ENCODE data around the gene APPL2. TPM values are rescaled to one million over a fixed set of nuclear protein-coding genes. Genes with fewer than 3 reads are reported as not detected.

APPL2 gene, protein sequence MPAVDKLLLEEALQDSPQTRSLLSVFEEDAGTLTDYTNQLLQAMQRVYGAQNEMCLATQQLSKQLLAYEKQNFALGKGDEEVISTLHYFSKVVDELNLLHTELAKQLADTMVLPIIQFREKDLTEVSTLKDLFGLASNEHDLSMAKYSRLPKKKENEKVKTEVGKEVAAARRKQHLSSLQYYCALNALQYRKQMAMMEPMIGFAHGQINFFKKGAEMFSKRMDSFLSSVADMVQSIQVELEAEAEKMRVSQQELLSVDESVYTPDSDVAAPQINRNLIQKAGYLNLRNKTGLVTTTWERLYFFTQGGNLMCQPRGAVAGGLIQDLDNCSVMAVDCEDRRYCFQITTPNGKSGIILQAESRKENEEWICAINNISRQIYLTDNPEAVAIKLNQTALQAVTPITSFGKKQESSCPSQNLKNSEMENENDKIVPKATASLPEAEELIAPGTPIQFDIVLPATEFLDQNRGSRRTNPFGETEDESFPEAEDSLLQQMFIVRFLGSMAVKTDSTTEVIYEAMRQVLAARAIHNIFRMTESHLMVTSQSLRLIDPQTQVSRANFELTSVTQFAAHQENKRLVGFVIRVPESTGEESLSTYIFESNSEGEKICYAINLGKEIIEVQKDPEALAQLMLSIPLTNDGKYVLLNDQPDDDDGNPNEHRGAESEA
- total RNA-seq: 55.1 TPM
- long read RNA-seq, transcript APPL2-201 (21 exons, 3,239 nt): major isoform, 94 of 169 reads
- long read RNA-seq, partial matches to known transcripts: 33 of 169 reads
- long read RNA-seq, other reads (novel, unspliced or antisense): 37 of 169 reads

DNA sequence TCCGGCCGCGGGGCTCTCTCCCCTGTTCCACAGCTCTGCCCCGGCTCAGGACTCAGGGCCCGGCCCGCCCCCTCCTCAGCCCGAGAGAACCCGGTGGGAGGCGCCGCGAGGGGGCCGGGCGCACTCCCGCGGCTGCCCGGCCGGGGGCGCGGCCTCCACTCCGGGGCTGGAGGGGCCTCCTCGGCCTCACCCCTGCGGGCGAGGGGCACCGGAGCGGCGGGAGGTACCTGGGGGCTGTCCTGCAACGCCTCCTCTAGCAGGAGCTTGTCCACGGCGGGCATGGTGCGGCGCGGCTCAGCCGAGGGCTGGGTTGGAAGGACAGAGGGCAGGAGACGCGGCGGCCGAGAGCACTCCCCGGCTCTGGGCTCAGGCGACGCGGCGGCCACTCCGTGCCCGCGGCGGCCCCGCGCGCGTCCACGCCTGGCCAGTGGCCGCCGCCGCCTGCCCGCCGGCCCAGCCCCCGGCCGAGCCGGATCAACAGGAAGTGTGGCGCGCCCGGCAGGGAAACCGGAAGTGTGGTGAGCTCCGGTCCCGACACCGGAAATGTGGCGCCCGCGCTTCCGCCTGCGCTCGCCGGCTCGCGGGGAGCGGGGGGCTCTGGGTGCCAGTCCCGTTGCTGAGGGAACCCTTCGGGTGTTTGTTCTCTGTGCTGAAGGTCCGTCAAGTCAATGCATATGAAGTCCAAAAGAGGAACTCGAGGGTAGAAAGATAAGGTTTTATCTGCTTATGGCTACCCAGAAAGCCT lies at the start of gene APPL2:
Gene APPL2, minus strand, starts transcription at position 443 of the 745 bp plus-strand sequence. Its CDS starts 162 bp downstream, at position 281.
- DNase-seq (ENCODE audit: low spot score): peak; percentile 97

DNA sequence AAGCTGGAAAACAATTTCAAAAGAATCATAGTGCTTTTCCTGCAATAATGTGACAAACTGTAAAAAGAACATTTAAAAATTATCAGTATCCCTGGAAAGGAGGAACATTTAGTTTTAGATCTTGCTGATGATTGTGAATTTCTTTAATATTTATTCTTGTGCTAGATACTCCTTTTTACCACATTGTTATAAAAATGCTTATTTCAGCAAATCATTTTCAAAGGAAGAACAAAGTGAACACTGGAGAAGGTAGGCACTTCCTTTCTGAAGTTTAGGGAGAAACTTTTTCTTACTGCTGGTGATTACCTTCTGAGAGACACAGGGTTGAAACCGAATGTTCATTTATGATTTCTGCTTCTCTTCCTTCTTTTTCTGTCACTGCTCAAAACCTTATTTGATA lies 49.4 kb upstream of the APPL2 start:
- DNase-seq (ENCODE audit: low spot score): no peak

DNA sequence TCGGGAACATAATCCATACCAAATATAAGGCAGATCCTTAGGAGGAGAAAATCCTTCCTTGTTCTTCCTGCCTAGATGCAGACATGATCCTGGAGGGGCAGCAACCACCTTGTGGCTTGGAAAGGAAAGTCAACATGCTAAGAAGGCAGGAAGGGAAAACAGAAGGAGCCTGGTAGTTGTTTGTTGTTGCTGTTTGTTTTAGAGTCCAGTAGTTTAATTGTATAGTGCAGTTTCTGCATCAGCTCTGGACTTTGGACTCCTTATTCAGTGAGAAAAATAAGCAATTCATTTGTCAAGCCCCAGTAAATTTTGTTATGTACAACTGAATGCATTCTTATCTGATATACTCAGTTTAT lies 45.7 kb upstream of the APPL2 start:
- DNase-seq (ENCODE audit: low spot score): no peak

DNA sequence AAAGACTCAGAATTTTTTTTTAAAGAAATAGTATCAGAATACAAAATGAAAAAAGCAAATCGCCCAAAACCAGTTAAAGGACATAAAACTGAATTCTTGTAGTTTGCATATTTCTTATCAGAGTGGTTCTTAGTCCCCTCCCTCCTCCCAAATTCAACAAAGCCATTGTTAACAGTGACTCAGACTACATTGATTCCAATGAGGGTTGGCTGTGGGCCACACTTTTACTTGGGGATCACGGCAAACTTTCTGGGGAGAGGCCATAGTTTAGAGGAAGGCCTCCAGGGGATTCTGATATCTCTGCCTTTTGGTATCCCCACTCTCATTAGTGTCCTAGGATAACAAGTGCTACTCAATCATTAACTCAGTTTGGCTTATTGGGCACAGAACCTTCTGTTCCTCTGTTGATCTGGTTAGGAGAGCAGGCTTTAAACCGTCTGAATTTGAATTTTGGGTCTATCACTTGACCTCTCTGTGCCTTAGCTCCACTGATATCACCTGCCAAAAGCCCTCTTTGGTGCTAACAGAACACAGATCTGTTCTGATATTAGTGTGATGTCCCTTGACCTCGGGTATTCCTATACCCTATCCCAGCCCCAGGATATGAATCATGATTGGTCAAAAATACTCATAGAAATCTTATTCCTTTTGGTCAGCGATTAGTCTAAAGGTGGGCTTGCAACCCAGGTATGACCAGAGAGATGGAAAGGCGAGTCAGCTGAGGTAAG lies 45.2 kb upstream of the APPL2 start:
- DNase-seq (ENCODE audit: low spot score): no peak

DNA sequence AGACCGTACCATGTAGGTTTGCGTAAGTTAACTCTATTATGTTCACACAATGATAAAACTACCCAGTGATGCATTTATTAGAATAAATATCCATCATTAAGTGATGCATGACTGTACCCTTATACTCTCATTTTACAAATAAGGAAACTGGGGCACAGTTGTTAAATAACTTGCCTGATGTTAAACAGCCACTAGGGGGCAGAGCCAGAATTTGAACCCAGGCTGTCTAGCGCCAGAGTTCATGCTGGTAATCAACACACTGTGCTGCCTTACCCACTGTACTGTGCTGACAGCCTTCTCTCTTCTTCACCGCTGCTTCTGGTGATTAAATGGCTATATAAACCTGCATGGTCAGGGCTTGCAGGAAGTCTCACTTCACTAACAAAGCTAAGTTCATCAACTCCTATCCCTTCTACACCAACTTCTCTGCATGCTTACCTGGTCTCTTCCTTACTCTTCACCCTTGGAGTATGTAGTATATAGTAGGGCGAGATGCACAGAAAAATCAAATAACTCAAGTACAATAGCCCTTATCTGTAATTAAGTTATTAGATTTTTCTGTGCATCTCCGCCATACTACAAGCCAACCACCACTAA lies 43.6 kb upstream of the APPL2 start:
- DNase-seq (ENCODE audit: low spot score): no peak

DNA sequence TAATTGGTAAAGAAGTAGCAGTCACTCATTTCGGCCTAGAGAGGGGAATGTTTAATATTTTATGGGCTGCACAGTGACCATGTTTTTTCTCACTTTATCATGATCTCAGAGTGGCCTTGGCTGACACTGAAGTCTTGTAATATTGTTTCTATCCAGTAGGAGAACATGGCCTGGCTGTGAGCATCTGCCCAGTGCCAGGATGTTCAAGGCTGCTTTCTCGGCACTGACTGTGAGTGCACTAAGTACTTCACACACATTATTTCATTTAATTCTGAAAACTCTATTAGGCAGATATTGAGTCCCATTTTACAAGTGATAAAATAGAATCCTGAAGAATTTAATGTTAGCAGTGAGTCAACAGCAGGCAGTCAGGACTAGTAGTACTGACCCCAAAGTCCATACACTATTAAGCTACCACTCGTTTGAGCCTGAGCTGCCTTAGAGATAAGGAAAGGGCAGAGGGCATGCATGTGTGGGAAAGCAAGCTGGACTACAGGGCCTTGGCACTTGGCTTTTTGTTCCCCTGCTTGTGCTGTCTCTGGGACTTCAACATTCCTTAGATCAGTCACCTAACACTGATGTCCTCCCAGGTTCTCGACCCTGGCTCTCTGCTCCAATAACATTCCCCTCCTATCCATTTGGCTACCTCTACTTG lies 42.2 kb upstream of the APPL2 start:
- DNase-seq (ENCODE audit: low spot score): no peak

DNA sequence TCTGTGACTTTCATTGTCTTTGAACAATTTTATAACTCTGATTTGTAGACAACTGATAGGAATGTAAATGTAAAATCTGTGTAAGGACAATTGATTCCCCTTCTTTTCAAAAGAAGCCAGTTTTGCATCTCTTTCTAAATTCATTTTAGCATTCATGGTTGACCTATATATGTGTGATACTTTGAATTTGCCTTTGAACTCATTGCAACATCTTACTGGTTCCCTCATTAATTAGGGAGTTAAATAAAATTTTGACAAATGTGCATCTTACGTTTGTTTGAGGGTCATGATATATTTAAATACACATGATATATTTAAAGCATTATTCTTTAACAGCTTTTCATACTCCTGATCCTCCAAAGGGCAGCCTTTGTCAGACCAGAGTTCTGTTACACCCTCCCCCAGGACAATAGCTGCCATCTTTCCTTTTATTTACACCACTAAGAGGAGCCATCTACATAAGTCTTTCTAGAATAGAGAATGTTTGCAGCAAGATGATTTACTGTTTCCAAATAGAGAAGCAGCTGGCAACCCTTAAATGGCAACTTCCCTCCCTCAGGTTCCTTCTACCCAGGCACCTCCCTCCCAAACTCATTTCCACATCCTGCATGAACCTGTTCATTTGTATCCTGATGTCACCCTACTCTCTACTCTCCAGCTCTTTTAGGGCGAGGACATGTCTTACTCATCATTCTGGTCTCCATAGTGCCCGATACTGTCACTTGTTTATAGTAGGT lies 40.2 kb upstream of the APPL2 start:
- DNase-seq (ENCODE audit: low spot score): no peak

DNA sequence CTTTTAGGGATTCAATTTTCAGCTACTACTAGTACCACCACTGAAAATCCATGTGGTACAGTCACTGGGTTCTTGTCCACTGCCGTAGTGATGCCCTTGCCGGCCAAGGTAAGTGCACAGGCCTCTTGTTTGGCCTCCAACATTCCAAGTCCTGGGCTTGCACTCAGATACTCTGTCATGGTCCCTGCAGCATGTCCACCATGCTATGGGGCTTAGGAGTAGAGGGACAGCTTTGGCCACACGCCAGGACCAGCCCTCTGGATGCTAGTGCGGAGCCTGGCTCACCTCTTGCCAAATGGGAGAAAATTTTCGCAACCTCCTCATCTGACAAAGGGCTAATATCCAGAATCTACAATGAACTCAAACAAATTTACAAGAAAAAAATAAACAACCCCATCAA lies 38.6 kb upstream of the APPL2 start:
- no peak for DNase-seq (ENCODE audit: low spot score)

DNA sequence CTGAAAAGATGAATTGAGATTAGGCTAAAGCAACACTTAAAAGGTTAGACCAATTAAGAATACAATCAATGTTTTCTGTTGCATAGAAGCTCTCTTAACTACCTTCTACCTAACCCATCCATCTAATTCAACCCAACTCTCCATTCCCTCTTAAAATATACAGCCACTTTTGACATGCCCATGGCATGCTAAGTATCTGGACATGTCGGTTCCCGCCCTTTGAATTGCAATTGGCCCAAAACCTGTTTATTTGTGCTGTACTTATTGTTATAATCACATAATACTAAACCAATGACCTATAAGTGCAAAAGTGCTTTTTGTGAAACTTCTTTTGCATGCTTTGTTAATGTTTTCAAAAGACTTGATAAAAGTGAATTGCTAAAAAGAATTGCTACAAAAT lies 37.6 kb upstream of the APPL2 start:
- DNase-seq (ENCODE audit: low spot score): no peak

DNA sequence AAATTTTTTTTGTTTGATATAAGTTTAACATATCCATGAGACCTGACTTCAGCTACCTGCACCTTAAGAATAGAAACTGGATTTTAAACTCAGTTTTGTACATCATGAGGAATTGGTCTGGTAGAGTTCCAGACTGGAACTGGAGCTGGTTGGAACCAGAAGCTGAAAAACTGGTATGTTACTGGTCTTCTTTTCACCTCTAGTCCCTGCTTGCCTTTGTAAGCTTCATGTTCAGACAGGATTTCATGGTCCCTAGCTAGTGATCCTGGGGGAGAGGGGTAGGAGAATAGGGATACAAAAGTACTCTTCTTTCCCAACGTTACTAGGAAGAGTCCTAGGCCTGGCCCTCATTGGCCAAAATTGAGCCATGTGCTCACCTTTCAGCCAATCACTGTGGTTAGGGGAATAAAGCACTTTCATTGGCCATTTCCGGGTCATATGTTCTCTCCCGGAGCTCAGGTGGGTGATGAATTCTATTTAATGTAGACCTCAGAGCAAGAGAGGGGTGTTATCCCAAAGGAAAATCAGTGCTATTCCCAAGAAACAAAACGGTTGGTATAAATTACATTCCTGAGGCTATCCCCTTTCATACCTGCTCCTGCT lies 36.9 kb upstream of the APPL2 start:
- no peak for DNase-seq (ENCODE audit: low spot score)

DNA sequence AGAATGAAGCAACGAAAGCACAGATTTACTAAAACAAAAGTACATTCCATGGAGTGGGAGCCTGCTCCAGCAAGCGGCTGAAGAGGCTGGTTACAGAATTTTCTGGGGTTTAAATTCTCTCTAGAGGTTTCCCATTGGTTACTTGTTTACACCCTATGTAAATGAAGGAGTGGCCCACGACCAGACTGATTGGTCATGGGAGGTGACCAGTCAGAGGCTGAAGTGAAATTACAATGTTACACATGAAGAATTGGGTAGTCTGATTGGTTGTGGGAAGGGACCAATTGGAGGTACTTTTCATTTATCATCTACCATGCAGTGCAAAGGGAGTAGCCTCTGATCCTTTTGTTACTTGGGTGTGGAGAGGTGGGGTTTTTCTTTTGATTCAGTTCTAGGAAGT lies 36.2 kb upstream of the APPL2 start:
- DNase-seq (ENCODE audit: low spot score): no peak

DNA sequence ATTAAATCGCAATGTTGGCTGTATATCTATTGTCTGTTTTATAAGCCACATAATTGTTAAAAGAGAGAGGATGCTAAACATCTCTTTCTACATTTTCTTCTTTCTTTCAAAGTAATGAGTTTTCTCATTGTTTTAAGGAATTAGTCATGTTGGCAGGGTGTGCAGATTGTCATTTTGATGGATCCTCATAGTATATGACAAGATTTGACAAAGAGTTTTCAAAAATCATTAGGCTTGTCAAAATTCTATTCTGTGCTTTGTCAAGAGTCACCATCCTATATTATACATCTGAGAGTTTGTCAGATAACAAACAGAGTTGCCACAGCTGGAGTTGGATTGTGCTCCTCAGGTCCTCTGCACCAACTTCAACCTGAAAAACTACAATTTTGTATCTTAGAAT lies 35.4 kb upstream of the APPL2 start:
- no peak for DNase-seq (ENCODE audit: low spot score)

DNA sequence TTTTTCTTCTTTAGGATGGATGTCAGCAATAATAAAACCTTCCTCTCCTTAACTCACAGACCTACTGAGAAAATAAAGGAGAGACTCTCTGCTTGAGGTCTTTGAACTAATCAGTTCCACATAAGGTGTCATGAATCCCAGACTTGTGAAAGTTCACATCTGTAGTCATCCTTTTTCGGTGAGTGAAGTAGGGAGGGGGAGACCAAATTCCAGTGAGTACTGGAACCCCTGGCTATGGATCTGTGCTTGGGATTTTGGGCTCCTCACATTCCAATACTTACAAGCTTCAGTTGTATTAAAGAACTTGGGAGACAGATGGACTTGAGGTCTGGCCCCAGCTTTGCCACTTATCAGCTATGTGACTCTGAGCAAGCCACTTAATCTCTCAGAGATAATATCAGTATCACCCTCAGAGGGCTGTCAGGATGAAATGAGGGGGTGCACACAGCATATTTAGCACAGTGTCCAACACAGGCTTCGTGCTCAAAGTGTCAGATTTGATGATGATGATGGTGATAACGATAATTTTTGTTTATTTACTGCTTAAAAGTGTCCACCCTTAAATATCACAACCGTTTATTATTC lies 34.8 kb upstream of the APPL2 start:
- DNase-seq (ENCODE audit: low spot score): no peak

DNA sequence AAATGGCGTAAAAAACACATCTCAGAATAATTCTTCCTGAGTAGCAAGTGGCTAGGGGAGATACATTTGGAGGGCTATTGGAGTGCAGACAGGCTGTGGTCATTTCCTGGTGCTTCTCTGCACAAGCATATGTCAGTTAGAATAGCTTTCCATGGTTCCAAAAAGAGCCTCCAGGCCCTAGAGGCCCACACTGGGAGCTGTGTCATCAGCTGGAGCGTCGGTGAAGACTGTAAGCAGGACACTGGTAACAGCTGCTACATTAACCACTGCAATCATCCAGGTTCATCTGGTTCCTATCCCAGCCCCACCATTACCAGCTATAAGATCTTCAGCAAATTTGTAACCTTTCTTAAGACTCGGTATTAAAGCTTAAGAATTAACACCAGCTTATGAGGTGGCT lies 31.7 kb upstream of the APPL2 start:
- no peak for DNase-seq (ENCODE audit: low spot score)

DNA sequence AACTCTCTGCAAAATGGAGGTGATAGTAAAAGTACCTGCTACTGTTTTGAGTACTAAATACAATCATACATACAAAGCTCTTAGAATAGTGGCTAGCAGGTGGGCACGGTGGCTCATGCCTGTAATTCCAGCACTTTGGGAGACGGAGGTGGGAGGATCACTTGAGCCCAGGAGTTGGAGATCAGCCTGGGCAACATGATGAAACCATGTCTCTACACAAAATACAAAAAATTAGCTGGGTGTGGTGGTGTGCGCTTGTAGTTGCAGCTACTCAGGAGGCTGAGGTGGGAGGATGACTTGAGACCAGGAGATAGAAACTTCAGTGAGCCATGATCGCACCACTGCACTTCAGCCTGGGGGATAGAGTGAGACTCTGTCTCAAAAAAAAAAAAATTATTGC lies 28.8 kb upstream of the APPL2 start:
- DNase-seq (ENCODE audit: low spot score): no peak

DNA sequence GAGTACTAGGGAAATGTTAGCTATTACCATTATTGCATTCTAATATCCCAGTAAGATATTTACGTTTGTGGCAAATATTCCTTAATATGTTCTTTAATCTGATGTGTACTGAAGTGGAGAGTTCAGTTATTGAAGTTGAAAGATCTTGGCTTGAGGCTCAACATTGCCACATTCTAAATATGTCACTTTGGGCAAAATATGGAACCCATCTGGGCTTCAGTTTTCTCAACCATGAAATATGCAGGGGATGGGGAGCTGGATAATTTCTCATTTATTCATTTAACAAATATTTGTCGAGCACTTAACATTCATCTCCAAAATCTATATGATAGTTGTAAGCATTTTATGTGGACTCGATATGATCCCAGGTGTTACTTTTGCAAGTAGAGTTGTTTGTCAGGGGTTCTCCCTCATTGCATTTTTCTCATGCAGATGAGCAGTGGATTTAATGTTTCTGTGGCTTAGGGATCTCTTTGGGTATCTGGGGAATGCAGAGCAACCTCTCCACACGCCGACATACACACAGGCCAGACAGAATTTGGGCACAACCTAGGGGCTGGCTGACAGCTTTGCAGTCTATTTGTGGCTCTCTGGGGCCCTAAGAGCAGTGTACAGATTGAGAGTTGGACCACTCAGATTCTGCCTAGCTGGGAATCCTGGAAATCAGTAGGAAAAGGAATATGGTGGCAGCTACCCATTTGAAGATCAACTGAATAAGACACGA lies 26.6 kb upstream of the APPL2 start:
- DNase-seq (ENCODE audit: low spot score): no peak

DNA sequence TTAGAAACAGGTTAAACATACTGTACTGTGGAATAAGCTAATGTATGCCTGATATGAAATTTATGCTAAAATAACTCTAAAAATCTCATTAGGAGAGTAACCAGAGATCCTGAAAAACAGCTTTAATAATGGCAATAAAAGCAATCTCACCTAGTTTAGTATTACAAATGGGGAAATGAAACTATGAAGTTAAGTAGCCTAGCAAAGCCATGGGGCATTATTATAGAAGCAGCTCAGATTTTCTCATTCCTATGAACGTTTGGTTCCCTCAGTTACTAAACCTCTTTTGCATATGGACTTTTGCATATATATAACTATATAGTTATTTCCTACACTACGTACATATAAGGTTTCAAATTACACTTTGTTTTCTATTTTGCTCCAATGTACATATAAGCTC lies 25.0 kb upstream of the APPL2 start:
- no peak for DNase-seq (ENCODE audit: low spot score)

DNA sequence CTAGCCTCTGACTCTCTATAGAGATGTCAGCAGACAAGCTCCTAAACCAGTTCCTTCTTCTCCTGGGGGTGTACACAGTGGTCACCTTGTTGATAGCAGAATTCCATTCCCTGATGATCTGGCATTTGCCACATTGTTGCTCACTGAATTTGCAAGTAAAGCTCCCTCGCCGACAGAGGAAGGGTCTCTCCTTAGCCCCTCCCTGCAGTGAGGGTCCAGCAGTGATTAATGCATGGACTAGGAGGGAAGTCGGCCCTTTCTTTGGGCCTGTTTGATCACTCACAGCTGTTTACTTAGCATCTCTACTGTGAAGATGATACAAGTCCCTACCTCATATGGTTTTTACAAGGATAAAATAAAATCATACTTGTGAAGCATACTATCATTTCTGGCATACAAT lies 23.3 kb upstream of the APPL2 start:
- DNase-seq (ENCODE audit: low spot score): no peak
